K562 (cell line): Measurements from ENCODE around the gene BEND5. TPM values are rescaled to one million over a fixed set of nuclear protein-coding genes. Genes with fewer than 3 reads are reported as not detected.

ENCODE experiments used
- ATAC-seq: fragments of 200-7000 bp; cut with Tn5 transposase; 3 replicates; pipeline ENCODE4 v1.9.1; 2020; ENCODE audit warnings: moderate library complexity
- BruUV-seq: library from RNA; stranded (reverse); fragments of 400-500 nt; replicated peaks from 2 replicates; lab custom pipeline; 2021; lab: Mats Ljungman, UMichigan
- CTCF ChIA-PET: fragments of 300-600 bp; formaldehyde crosslinking; extraction: SDS; loops from one replicate; lab custom pipeline; 2021; ENCODE audit warnings: low intra/inter-chr PET ratio; lab: Yijun Ruan, JAX
- POLR2A ChIA-PET: fragments of 300-600, 350-650 bp; sonication (Branson Sonifier 250); formaldehyde crosslinking; extraction: SDS; loops from one replicate; lab custom pipeline; 2021; ENCODE audit warnings: antibody characterized with exemption, inconsistent platforms; lab: Yijun Ruan, JAX
- DNase-seq, 4 experiments: peaks; one replicate each; pipeline versions ENCODE4 v3.0.0 to v3.0.0-alpha.2; 2011 to 2018; ENCODE audit warnings: low spot score in 3 of 4, mixed read lengths in 3 of 4; ENCODE audit errors: extremely low read depth in 1 of 4
- FAIRE-seq: peaks from 2 replicates; lab custom pipeline; 2011; peaks lifted over from hg19 to GRCh38; lab: Jason Lieb, UNC
- H2AFZ ChIP-seq: 2 replicates; pipeline ENCODE4 v1.6.0; 2011; ENCODE audit warnings: low read depth, low read length, control low read depth, inconsistent platforms
- H3K27ac ChIP-seq: fragments of 200-600 bp; 3 replicates; pipeline ENCODE4 v1.8.0; 2011; ENCODE audit warnings: low read depth, mild to moderate bottlenecking, control low read depth, inconsistent platforms, low read length, moderate library complexity, mixed read lengths; ENCODE audit errors: extremely low read depth
- H3K27me3 ChIP-seq, 2 experiments: fragments of 300-600 bp in 1 of 2; 2 replicates in 1 of 2; 3 replicates in 1 of 2; pipeline versions ENCODE4 v1.6.0 to v1.8.0; 2011; ENCODE audit warnings: inconsistent platforms in 2 of 2, low read length in 2 of 2, mild to moderate bottlenecking in 1 of 2, mixed read lengths in 1 of 2, moderate library complexity in 1 of 2; ENCODE audit not compliant: control insufficient read depth in 2 of 2, insufficient read depth in 2 of 2
- H3K36me3 ChIP-seq: fragments of 300-600 bp; 3 replicates; pipeline ENCODE4 v1.8.0; 2011; ENCODE audit warnings: mild to moderate bottlenecking, low read length, inconsistent platforms; ENCODE audit not compliant: control insufficient read depth, insufficient read depth
- H3K4me1 ChIP-seq, 2 experiments: fragments of 200-600 bp in 1 of 2; replicated peaks in 1 of 2; 2 replicates in 1 of 2; 3 replicates in 1 of 2; pipeline versions ENCODE4 v1.5.1 to v1.8.0; 2011; ENCODE audit warnings: inconsistent platforms in 2 of 2, low read length in 2 of 2, mild to moderate bottlenecking in 1 of 2, mixed read lengths in 1 of 2, moderate library complexity in 1 of 2; ENCODE audit not compliant: control insufficient read depth in 2 of 2, insufficient read depth in 2 of 2
- H3K4me2 ChIP-seq: 2 replicates; pipeline ENCODE4 v1.6.1; 2011; ENCODE audit warnings: low read length, control low read depth, inconsistent platforms, mixed read lengths; ENCODE audit not compliant: insufficient read depth
- H3K4me3 ChIP-seq: fragments of 200-600 bp; sonication (generic), shearing (Covaris generic); 2 replicates; pipeline ENCODE4 v1.5.1; 2016; ENCODE audit warnings: control low read depth, inconsistent platforms
- H3K79me2 ChIP-seq: fragments of 200-600 bp; 3 replicates; pipeline ENCODE4 v1.8.0; 2011; ENCODE audit warnings: low read length, inconsistent platforms; ENCODE audit not compliant: control insufficient read depth, insufficient read depth
- H3K9ac ChIP-seq, 2 experiments: 2 replicates each; pipeline versions ENCODE4 v1.6.0 to v1.6.1; 2011; ENCODE audit warnings: low read depth in 2 of 2, low read length in 2 of 2, control low read depth in 1 of 2, inconsistent platforms in 1 of 2, mild to moderate bottlenecking in 1 of 2, mixed read lengths in 1 of 2; ENCODE audit not compliant: insufficient read depth in 1 of 2
- H3K9me1 ChIP-seq: one replicate; pipeline ENCODE4 v1.6.0; 2011; ENCODE audit warnings: inconsistent platforms, mild to moderate bottlenecking, low read length, moderate library complexity; ENCODE audit not compliant: control insufficient read depth, insufficient read depth
- H3K9me3 ChIP-seq: replicated peaks from 2 replicates; pipeline ENCODE4 v1.5.1; 2011; ENCODE audit warnings: low read depth, low read length, inconsistent platforms; ENCODE audit not compliant: control insufficient read depth, insufficient read depth
- H4K20me1 ChIP-seq: replicated peaks from 2 replicates; pipeline ENCODE4 v1.6.1; 2011; ENCODE audit warnings: low read length, inconsistent platforms, mixed read lengths; ENCODE audit not compliant: control insufficient read depth, insufficient read depth
- ASH1L ChIP-seq: fragments of 450-650 bp; IDR thresholded peaks from 2 replicates; pipeline ENCODE4 v1.6.1; 2018; ENCODE audit warnings: borderline replicate concordance, mild to moderate bottlenecking, low read depth; ENCODE audit not compliant: partially characterized antibody
- CREBBP ChIP-seq: IDR thresholded peaks from one replicate; pipeline ENCODE4 v1.6.1; 2012; ENCODE audit warnings: low read depth, mild to moderate bottlenecking, control low read depth, inconsistent platforms, low read length
- EHMT2 ChIP-seq: fragments of 450-650 bp; IDR thresholded peaks from 2 replicates; pipeline ENCODE4 v1.6.1; 2018; ENCODE audit warnings: antibody characterized with exemption
- ETV6 ChIP-seq, 3 experiments: fragments of 150-350 bp in 1 of 3; sonication (generic) in 1 of 3; formaldehyde crosslinking in 1 of 3; IDR thresholded peaks; 2 replicates each; pipeline versions ENCODE4 v1.6.1 to v1.8.0; 2014 to 2022; ENCODE audit warnings: borderline replicate concordance in 2 of 3, low read depth in 2 of 3, antibody characterized with exemption in 1 of 3, low read length in 1 of 3, mild to moderate bottlenecking in 1 of 3, missing genetic modification reagents in 1 of 3
- MCM7 ChIP-seq, 2 experiments: fragments of 450-650 bp; IDR thresholded peaks; 2 replicates each; pipeline ENCODE4 v1.6.1; 2016 to 2018
- POLR2H ChIP-seq: IDR thresholded peaks from 2 replicates; pipeline ENCODE4 v1.6.1; 2016; ENCODE audit warnings: missing genetic modification characterization, low read depth, mild to moderate bottlenecking, control low read depth, missing compliant biosample characterization, moderate library complexity
- PTTG1 ChIP-seq: fragments of 450-650 bp; IDR thresholded peaks from 2 replicates; pipeline ENCODE4 v1.6.1; 2016; ENCODE audit warnings: low read depth, mild to moderate bottlenecking, missing genetic modification characterization, missing compliant biosample characterization
- RBM17 ChIP-seq: fragments of 200-400 bp; formaldehyde crosslinking; IDR thresholded peaks from 2 replicates; pipeline ENCODE4 v1.6.1; 2017; ENCODE audit warnings: low read depth, mild to moderate bottlenecking, low read length, borderline replicate concordance
- RBM25 ChIP-seq: fragments of 200-400 bp; formaldehyde crosslinking; IDR thresholded peaks from 2 replicates; pipeline ENCODE4 v1.6.1; 2018; ENCODE audit warnings: low read length, low read depth, moderate library complexity; ENCODE audit not compliant: severe bottlenecking
- TGIF2 ChIP-seq: sonication (generic); formaldehyde crosslinking; IDR thresholded peaks from 2 replicates; pipeline ENCODE4 v1.8.1; 2022; ENCODE audit warnings: mild to moderate bottlenecking, missing genetic modification reagents, moderate library complexity
- XRCC5 ChIP-seq: fragments of 200-400 bp; formaldehyde crosslinking; IDR thresholded peaks from 2 replicates; pipeline ENCODE4 v1.6.1; 2017; ENCODE audit warnings: low read depth, mild to moderate bottlenecking, low read length
- ZC3H8 ChIP-seq: fragments of 450-650 bp; IDR thresholded peaks from 2 replicates; pipeline ENCODE4 v1.6.1; 2017
- ZNF184 ChIP-seq: sonication (generic); formaldehyde crosslinking; IDR thresholded peaks from 2 replicates; pipeline ENCODE4 v1.5.0; 2020; ENCODE audit warnings: missing genetic modification reagents
- ZNF57 ChIP-seq: fragments of 450-650 bp; formaldehyde crosslinking; IDR thresholded peaks from 2 replicates; pipeline ENCODE4 v1.4.0; 2020; ENCODE audit warnings: mild to moderate bottlenecking, moderate library complexity
- ZNF699 ChIP-seq: fragments of 250-450 bp; sonication (Bioruptor Pico); IDR thresholded peaks from 2 replicates; pipeline ENCODE4 v1.8.0; 2021; ENCODE audit warnings: mild to moderate bottlenecking, moderate library complexity; ENCODE audit not compliant: insufficient replicate concordance
- ZNF780A ChIP-seq: fragments of 250-450 bp; sonication (Bioruptor Pico); IDR thresholded peaks from 2 replicates; pipeline ENCODE4 v1.5.0; 2021; ENCODE audit warnings: mild to moderate bottlenecking
- in situ Hi-C: fragments of 300-500 bp; cut with MboI; formaldehyde crosslinking; loops from 4 replicates; pipeline ENCODE4 v1.15.0; 2018; ENCODE audit warnings: inconsistent platforms, mixed read lengths
- intact Hi-C: fragments of 100-400 bp; cut with micrococcal nuclease; formaldehyde crosslinking; loops from 2 replicates; pipeline ENCODE4 v1.14.2; 2022
- polyA plus RNA-seq, 8 experiments: library from polyadenylated mRNA; depleted of rRNA in 4 of 8; stranded (reverse) in 5 of 8; unstranded in 3 of 8; fragments of >200 nt; fragmentation: Nextera tagmentation in 2 of 8; fragmentation: Illumina TruSeq in 1 of 8; extraction: Ambion mirVana in 2 of 8; extraction: Trizol in 1 of 8; gene quantifications; 2 replicates each; pipeline versions ENCODE4 v1.2.1 to v1.2.3, GENCODE V29; 2011 to 2014; ENCODE audit warnings: inconsistent platforms in 1 of 8, missing spikeins in 1 of 8
- total RNA-seq, 7 experiments: library from RNA; depleted of rRNA in 6 of 7; stranded (reverse); fragments of >200 nt in 6 of 7; fragmentation: Illumina TruSeq in 2 of 7; extraction: Trizol in 2 of 7; gene quantifications; 2 replicates each; pipeline versions ENCODE4 v1.2.1 to v1.2.3, GENCODE V29; 2011 to 2021; ENCODE audit warnings: low replicate concordance in 1 of 7
- TF ChIP-seq, protein P1 (sequence below): fragments of 450-650 bp; IDR thresholded peaks from 2 replicates; pipeline ENCODE4 v1.6.1; 2016; ENCODE audit warnings: low read depth, mild to moderate bottlenecking, moderate library complexity
- TF ChIP-seq, protein P2 (sequence below): fragments of 200-800 bp; sonication (Bioruptor generic); IDR thresholded peaks from 2 replicates; pipeline ENCODE4 v1.6.1; 2017; ENCODE audit warnings: missing genetic modification characterization, missing compliant biosample characterization
- TF ChIP-seq, protein P3 (sequence below): IDR thresholded peaks from 2 replicates; pipeline ENCODE4 v1.6.1; 2011; ENCODE audit not compliant: insufficient read length; ENCODE audit errors: extremely low read depth

Gene BEND5
- total and polyA plus RNA-seq, 9 of the 15 experiments (the other 6 are each of a cell fraction or from before 2014, with no cell fraction given), result not detected

DNA sequence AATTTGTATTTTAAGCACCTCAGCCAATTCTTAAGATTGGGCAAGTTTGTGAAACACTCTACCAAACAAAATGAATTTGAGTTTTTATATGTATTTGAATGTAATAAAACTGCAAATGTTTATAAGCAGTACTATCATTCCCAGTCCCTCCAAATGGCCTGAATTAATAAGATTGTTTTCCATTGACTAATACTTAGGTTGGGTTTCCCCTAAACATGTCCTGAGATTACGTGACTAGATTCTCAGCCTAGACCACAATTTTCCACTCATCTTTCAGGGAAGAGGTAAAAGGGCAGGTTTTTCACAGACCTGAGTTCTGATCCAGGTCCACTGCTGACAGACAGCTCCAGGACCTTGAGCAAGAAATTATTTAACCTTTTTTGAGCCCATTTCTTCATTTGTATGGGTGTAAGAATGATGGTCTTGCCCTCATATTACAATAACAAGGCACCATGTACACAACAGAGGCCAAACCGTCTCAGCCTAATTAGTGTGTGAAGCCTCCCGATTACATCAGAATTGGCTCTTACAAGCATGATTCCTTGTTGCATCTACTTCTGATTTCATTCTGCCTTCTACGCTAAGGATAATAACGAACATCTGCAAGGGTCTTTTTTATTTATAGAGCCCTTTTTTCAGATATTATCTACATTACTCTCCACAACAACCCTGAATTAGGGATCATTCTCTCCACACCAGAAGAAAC is 51.2 kb downstream of the BEND5 start (continued):
- no peak for TF ChIP-seq TGIF2 (CRISPR knock-in tag)

DNA sequence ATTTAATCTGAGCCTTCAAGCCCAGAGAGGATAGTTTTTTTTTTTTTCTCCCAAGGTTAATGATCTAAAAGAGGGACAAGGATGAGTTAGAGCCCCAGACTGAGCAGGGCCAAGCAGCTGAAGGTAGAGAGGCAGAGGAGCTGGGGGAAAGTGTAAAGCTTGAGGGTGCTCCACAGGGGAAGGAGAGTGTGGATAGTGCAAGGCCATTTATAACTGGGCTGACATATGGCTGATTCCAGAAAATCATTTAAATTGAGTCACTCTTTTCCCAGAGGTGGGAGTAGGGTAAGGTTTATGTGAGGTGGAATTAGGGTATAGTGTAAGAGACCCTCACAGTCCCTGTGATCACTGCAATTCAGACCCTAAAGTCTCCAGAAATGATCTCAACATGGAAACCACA is 55.8 kb downstream of the BEND5 start:
- POLR2A ChIA-PET, result interaction anchor here (0.6 kb wide), 1 partner anchor 483 kb away, joined by 5 read pairs; no protein-coding TSS in a partner anchor
- intact Hi-C loops, result no loop called here
- Histone ChIP-seq H3K79me2 (no peaks in the 10 kb centered on the region), H3K27me3 (no peaks in the 10 kb centered on the region), H3K9me1 (no peaks in the 10 kb centered on the region), H3K4me2 (no peak overlapping the region), H3K4me1 (no peaks in the 10 kb centered on the region), H3K36me3 (no peaks in the 10 kb centered on the region), H4K20me1 (no peaks in the 10 kb centered on the region), H3K4me3 (no peak overlapping the region), H3K9ac (no peak overlapping the region), H3K9me3 (no peaks in the 10 kb centered on the region), H3K27ac (no peak overlapping the region), H2AFZ (no peak overlapping the region)
- in situ Hi-C loops, result no loop called here
- TF ChIP-seq ASH1L (no peak), PTTG1 (no peak), XRCC5 (no peak), ZNF57 (CRISPR knock-in tag) (no peak), ZC3H8 (no peak), ZNF780A (CRISPR knock-in tag) (no peak), ZNF699 (CRISPR knock-in tag) (no peak), CREBBP (no peak), RBM25 (no peak), MCM7 (IDR thresholded peaks at IDR 0.05) (no peak), POLR2H (tag) (no peak), EHMT2 (no peak), ETV6 (IDR thresholded peaks at IDR 0.05; ENCODE audit: borderline replicate concordance in 1 of 2, low read depth in 2 of 2, low read length in 1 of 2) (no peak), ETV6 (CRISPR knock-in tag; IDR thresholded peaks at IDR 0.05; ENCODE audit: borderline replicate concordance) (no peak), RBM17 (no peak), ZNF184 (CRISPR knock-in tag) (no peak)
- TF ChIP-seq, protein P1, sequence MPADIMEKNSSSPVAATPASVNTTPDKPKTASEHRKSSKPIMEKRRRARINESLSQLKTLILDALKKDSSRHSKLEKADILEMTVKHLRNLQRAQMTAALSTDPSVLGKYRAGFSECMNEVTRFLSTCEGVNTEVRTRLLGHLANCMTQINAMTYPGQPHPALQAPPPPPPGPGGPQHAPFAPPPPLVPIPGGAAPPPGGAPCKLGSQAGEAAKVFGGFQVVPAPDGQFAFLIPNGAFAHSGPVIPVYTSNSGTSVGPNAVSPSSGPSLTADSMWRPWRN, result no peak
- TF ChIP-seq, protein P2, sequence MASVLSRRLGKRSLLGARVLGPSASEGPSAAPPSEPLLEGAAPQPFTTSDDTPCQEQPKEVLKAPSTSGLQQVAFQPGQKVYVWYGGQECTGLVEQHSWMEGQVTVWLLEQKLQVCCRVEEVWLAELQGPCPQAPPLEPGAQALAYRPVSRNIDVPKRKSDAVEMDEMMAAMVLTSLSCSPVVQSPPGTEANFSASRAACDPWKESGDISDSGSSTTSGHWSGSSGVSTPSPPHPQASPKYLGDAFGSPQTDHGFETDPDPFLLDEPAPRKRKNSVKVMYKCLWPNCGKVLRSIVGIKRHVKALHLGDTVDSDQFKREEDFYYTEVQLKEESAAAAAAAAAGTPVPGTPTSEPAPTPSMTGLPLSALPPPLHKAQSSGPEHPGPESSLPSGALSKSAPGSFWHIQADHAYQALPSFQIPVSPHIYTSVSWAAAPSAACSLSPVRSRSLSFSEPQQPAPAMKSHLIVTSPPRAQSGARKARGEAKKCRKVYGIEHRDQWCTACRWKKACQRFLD (CRISPR knock-in tag), result no peak
- TF ChIP-seq, protein P3, sequence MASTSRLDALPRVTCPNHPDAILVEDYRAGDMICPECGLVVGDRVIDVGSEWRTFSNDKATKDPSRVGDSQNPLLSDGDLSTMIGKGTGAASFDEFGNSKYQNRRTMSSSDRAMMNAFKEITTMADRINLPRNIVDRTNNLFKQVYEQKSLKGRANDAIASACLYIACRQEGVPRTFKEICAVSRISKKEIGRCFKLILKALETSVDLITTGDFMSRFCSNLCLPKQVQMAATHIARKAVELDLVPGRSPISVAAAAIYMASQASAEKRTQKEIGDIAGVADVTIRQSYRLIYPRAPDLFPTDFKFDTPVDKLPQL, result no peak
- CTCF ChIA-PET, result no interaction called here
- no peak for FAIRE-seq
- no peak for DNase-seq
- BruUV-seq, result no TSS peak
- ATAC-seq, result no peak
